GM19328 (cell line): ENCODE data around the gene PPM1B.
"Not testable (repeated sequence)": the region's sequence is repeated elsewhere in the genome, so short reads cannot be mapped to it uniquely, and the experiment has no call there.

Experiments used
- ATAC-seq: cut with Tn5 transposase; IDR thresholded peaks from one replicate; pipeline ENCODE4 v1.9.1; 2021; ENCODE audit warnings: mild to moderate bottlenecking, moderate library complexity; ENCODE audit not compliant: unreplicated experiment

PPM1B gene

GRCh38 chr2:44246840-44247369, 78.2 kb downstream of the PPM1B start:
- ATAC-seq = no peak

DNA sequence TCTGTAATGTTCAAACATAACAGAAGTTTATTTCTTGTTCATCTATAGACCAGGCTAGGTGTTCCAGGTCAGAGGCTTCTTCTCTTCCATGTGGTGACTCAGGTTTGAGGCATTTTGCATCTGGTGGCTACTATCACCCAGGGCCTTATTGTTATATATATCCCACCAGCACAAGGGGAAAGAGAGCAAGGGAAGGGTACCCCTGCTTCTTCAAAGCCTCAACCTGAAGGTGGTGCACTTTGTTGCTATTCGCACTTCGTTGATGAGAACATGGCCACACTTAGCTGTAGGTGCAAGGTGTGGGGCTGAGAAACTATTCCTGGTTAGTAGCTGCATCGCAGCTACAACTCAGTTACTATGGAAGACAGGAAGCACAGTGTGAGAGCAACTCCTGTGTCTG, 79.2 kb downstream of the PPM1B start:
- ATAC-seq = no peak

DNA sequence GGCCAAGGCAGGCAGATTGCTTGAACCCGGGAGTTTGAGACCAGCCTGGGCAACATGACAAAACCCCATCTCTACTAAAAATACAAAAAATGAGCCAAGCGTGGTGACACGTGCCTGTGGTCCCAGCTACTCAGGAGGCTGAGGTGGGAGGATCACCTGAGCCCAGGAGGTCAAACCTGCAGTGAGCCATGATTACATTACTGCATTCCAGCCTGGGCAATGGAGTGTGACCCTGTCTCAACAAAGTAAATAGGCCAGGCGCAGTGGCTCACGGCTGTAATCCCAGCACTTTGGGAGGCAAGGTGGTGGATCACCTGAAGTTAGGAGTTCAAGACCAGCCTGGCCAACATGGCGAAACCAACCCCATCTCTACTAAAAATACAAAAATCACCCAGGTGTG, 80.6 kb downstream of the PPM1B start:
- not testable (repeated sequence) for ATAC-seq

GRCh38 chr2:44250376-44250775, 81.7 kb downstream of the PPM1B start:
- ATAC-seq = no peak

GRCh38 chr2:44254023-44254422, 85.3 kb downstream of the PPM1B start:
- no peak for ATAC-seq

DNA sequence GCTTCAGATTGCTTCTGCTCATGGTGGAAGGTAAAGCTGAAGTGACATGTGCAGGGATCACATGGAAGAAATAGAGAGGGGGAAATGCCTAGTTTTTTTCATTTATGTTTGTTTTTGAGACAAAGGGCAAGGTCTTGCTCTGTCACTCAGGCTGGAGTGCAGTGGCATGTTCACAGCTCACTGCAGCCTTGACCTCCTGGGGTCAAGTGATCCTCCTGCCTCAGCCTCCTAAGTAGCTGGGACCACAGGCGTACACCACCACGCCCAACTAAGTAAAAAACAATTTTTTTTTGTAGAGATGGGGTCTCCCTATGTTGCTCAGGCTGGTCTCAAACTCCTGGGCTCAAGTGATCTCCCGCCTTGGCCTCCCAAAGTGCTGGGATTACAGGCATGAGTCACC, 87.0 kb downstream of the PPM1B start:
- ATAC-seq = not testable (repeated sequence)

GRCh38 chr2:44257802-44258201, 89.1 kb downstream of the PPM1B start:
- ATAC-seq = not testable (repeated sequence)

GRCh38 chr2:44267269-44267795, 98.7 kb downstream of the PPM1B start:
- ATAC-seq = no peak

DNA sequence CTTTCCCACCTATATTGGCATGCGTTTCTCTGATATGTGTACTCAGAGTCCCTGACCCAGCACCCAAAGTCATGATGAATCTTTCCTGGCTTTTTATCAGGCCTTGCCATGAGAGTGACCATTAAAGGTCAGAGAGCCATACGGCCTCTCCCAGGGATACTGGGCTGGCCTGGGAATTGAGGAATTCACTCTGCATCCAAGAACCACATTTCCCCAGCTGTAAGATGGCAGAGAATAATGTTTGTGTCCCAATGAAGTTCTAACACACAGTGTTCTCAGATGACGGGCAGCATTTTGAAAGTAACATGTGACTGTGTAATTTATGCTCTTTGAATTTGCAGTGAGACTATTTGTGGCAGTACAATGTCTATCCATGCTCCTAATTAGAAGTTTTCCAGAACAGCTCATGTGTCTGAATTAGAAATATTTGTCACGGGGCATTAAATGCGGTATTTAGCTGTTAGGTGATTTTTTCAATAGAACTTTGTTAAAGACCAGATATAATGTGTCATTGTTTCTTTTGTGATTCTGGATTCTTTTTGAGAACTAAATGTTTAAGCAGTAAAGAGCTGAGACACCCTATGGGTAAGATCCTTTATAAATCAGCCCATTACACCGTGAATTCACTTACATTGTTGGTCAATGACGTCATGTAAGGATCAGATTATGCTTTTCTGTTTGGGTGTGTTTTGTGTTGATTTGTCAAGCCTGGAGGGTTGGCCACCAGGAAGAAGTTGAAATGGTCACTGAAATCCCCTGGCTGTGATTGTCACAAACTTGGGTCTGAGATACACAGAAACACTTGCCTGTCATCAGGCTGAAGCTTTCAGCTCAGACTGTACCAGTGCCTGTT, 99.3 kb downstream of the PPM1B start:
- no peak for ATAC-seq

- ATAC-seq = no peak
These were observed 101.2 kb downstream of the PPM1B start for GRCh38 chr2:44269831-44270230.

GRCh38 chr2:44271296-44271695, 102.6 kb downstream of the PPM1B start:
- no peak for ATAC-seq

DNA sequence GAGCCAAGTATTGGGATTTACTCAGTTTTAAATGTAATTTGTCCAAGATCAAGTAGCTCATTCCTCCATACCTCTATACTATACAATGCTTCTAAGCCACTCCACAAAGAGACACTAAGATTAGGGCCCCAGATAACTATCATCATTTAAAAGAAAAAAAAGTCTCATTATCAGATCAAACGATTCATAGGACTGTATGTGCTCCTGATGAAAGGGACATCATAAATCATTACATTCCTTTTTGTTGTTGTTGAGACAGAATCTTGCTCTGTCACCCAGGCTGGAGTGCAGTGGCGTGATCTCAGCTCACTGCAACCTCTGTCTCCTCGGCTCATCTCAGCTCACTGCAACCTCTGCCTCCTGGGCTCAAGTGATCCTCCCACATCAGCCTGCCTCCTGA, 104.4 kb downstream of the PPM1B start:
- no peak for ATAC-seq

DNA sequence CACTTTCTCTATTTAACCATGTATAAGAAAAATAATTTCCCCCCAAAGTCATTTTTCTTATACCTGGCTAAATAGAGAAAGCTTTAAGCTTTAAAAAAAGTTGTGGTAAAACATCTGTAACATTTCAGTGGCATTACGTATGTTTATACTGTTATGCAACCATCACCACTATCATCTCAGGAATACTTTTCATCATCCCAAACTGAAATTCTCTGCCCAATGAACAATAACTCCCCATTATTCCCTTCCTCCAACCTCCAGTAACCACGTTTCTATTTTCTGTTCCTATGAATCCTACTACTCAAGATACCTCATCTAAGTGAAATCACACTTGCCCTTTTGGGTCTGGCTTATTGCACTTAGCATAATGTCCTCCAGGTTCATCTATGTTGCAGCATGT, 104.9 kb downstream of the PPM1B start:
- ATAC-seq = no peak

GRCh38 chr2:44275927-44276303, 107.2 kb downstream of the PPM1B start:
- ATAC-seq = no peak

DNA sequence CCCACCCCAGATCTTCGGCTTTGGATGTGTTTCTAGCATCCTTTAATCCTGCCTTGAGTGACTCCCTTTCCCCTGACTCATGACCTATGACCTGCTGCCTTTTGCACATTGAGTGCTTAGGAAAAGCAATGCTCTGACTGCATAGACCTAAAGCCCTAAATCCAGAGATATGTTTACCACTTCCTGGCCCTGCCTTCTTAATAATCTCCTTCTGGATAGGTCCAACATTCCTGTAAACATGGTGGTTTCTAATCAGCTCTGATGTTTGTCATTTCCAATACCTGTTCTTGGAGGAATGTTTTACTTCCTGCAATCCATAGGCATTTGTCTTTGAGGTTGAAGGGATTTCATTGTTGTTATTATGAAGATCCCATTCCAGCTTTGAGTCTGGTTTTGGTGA, 108.9 kb downstream of the PPM1B start:
- no peak for ATAC-seq

GRCh38 chr2:44280869-44281268, 112.2 kb downstream of the PPM1B start:
- ATAC-seq = no peak
